HuH-7 (cell line): ENCODE data around the gene BOC.

ENCODE experiments used
- DNase-seq: peaks from one replicate; pipeline ENCODE4 v3.0.0; 2011; ENCODE audit warnings: low spot score

Gene BOC

DNA sequence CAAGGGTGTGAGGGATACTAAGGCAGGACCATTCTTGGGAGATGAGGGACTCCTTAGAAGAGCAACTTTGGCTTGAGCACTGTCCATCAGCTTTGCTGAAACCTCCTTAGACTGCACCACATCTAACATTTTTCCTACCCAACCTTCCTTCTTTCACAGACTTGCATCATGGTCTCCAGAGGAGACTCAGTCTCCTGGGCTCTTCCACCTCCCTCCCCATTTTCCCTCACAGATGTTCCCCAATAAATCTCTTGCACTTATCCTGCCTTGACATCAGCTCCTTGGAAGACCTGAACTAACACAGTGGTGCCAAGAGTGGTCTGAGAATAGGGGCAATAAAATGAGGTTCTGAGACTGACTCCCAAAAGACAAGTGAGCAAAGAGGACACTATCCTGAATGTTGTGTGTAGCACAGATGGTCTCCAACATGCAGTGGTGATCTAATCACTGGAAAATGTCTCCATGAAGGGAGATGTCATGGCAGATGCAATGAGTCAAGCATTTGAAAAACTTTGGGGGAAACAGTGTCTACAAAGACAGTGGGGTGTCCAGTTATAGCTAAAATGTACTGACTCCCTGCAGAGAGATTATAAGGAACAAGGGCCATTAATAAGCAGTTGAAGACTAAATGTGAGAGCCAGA lies 26.0 kb upstream of the BOC start:
- DNase-seq, result no peak

DNA sequence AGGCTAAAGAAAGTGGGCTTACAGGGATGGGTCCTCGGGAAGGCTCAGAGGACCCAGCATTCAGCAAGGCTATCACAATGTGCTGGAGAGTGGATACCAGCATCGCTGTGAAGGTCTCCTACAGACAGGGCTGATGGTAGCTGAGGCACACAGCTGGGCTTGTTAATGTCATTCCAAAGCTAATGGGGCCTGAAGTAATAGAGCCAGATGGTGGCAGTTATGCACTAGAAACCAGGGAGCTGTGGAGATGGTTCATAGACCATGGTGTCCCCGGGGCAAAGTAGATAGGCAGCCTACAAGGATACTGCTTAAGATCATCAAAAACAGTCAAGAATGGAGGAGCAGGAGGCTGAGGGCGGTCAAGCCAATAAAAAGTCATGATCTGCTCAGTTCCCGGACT lies 24.8 kb upstream of the BOC start:
- DNase-seq, result no peak

- DNase-seq, result no peak
Observed at GRCh38 chr3:113193288-113193687, 18.1 kb upstream of the BOC start.

- DNase-seq, result no peak
Observed at GRCh38 chr3:113193719-113194118, 17.6 kb upstream of the BOC start.

GRCh38 chr3:113194823-113195401 lies 16.4 kb upstream of the BOC start:
- no peak for DNase-seq

- no peak for DNase-seq
Observed at GRCh38 chr3:113200351-113200750, 11.0 kb upstream of the BOC start.

DNA sequence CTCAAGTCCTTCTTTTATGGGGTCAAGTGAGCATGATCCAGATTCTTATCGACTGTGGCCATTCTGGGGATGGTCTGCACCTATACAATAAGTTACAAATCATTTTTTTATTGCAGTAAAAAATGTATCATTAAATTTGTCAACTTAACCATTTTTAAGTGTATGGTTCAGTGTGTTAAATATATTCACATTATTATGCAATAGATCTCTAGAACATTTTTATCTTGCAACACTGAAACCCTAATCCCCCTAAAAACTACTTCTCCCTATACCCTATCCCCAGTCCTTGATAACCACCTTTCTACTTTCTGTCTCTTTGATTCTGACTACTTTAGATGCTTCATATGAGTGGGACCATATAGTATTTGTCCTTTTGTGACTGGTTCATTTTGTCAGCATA lies 10.4 kb upstream of the BOC start:
- DNase-seq, result no peak

- no peak for DNase-seq
Observed at GRCh38 chr3:113204371-113204770, 7.0 kb upstream of the BOC start.

- no peak for DNase-seq
Observed at GRCh38 chr3:113205481-113205880, 5.9 kb upstream of the BOC start.

GRCh38 chr3:113210604-113211329 lies 590 bp upstream of the BOC start:
- no peak for DNase-seq

DNA sequence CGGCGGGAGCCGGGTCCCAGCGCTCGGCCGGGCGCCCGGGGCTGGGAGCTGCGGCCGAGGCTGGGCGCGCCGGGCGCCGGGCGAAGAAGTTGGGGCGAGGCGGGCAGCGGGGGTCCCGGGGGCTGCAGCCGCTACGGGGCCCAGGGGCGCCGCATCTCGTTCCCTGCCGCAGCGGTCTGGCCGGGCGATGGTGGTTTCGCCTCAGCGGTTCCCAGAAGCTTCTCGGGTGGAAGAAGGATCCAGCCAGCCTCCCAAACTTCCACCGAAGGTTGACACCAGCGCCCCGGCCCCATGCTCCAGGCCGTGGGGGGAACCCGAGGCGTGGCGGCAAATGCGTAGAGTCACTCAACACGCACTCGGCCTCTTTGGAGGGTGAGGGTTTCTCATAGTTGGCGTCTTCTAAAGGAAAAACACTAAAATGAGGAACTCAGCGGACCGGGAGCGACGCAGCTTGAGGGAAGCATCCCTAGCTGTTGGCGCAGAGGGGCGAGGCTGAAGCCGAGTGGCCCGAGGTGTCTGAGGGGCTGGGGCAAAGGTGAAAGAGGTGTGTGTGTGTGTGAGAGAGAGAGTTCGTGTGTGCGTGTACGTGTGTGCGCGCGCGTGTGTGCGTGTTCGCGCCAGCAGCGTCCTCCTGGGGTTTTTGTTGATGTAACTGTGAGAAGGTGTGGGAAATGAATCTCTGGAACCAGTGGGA lies 940 bp downstream of the BOC start:
- DNase-seq, result peak; percentile 74

DNA sequence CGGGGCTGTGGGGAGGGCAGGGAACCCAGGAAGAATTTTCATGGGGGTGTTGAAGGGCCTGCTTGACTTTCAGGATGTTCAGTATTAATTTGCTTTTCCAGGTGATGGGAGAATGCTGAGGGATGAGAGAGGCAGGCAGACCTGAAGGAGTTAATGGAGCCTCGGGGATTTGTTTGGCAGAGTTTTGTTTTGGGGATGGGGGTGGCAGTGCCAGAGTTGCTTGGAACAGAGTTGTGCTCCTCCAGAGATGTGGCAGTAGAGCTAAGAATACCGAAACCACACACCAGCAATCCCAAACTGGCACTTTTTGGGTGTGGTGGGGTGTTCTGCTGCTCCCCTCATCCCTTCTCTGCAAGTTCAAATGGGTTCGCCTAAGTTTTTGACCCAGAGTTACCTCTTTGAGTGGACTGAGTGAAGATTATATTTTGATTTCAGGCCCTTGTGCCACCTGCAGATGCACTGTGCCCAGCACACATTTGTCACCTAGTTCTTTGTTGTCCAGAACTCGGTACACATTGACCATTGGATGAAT lies 1.6 kb downstream of the BOC start:
- no peak for DNase-seq

DNA sequence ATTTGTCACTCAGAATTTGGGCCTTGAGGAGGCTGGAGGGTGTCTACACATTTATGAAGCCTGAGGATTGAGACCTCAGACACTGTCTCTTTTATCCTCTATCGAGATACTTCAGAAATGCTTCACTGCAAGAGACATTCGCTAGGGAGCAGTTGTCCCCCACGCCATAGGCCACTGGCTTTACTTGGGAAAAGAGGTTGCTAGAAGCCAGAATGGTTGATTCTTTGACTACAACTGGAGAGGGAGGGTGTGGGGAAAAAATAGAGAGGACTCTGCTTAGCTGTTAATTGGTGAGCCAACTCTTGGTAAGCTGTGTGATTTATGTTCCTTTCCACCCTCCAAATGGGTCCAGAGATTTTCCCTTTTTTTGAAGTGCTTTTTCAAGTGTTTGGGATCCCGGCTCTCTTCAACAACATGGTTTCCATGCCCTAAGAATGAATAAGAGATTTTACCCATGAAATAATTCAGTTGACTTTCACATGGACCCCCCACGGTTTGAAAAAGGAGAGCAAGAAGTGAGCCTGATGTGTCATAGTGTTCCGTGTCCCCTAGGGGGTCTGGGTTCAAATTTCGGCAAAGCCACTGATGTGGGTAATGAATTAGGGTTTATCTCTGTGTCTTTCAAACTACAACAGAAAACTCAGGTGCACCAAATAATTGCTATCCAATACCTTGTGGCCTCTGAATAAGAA lies 2.7 kb downstream of the BOC start:
- no peak for DNase-seq

- DNase-seq, result no peak
Observed at GRCh38 chr3:113214917-113215595, 3.7 kb downstream of the BOC start.

- DNase-seq, result no peak
Observed at GRCh38 chr3:113216393-113216792, 5.0 kb downstream of the BOC start.

DNA sequence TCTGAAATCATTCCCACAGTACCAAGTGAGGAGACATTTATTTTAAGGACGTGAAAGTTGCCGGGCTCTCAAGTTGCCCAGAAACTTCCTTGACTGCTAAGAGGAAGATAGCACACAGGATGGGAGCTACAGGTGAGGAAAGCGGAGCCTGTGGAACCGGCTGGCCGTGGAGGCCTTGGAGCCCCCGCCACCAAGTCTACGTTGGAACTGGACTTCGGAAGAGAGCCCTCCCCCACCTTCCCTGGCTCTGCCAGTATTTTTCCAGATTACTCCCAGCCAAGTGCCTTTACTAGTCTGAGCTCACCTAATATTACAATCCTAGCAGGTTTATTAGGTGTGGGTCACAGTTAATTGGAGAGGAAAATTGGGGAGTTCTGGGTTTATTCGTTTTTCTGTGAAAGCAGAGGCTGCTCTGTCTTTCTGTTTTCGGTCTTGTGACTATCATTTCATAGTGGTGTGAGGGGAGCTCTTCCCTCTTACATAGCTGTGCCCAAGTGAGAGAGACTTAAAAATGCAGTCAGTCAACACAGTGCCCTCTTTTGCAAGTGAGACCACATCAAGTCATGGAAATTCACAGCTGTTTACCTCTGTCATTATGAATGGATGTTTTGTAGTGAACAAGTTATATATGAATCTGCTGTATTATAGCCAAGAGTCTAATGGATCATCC lies 6.8 kb downstream of the BOC start:
- DNase-seq, result no peak

GRCh38 chr3:113218681-113219045 lies 7.3 kb downstream of the BOC start:
- no peak for DNase-seq

GRCh38 chr3:113219605-113220300 lies 8.4 kb downstream of the BOC start:
- DNase-seq, result no peak

DNA sequence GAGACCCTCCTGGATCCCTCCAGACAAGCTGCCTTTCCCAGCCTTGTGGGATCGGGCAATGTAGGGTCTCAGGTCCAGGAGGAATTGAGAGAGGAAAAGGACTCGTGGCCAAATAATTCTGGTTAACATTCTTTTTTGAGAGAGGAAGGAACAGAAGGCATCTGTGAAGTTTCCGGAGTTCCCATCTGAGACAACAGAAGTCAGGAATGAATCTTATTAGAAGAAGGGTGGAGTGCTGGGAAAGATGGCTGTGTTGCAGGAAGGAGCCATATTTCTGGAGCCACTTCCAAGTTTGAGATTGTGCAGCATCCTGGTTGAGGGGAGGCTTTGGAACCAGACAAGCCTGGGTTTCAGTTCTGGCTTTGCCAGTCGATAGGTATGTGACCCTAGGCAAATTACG lies 9.4 kb downstream of the BOC start:
- DNase-seq, result no peak

DNA sequence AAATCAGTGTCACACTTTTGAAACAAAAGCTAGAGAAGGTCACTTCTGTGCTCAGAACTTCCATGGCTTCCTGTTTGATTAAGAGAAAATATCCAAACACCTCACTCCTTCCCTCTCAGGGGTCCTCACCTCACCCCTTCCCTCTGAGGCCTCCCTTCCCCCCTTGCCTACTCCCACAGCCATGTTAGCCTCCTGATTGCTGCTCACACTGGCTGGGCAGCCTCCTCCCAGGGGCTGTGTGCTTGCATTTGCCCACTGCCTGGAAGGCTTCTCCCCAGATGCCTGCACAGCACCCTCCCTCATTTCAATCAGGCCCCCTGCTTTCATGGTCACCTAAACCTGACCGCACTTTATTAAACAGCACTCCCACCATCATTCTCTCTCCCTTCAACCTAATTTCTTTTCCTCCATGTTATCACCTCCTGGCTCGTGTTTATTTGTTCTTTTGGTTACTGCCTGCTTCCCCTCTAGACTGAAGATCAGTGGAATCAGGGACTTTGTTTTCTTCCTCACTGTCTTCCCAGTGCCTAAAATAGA lies 10.4 kb downstream of the BOC start:
- no peak for DNase-seq
